GM18508 (cell line): ENCODE measurements around the gene ETV6.
"Not testable (repeated sequence)": the region's sequence is repeated elsewhere in the genome, so short reads cannot be mapped to it uniquely, and the experiment has no call there.

Experiments
- ATAC-seq: cut with Tn5 transposase; IDR thresholded peaks from one replicate; pipeline ENCODE4 v1.9.1; 2021; ENCODE audit warnings: moderate number of reproducible peaks; ENCODE audit not compliant: insufficient read depth, unreplicated experiment

ETV6 gene

DNA sequence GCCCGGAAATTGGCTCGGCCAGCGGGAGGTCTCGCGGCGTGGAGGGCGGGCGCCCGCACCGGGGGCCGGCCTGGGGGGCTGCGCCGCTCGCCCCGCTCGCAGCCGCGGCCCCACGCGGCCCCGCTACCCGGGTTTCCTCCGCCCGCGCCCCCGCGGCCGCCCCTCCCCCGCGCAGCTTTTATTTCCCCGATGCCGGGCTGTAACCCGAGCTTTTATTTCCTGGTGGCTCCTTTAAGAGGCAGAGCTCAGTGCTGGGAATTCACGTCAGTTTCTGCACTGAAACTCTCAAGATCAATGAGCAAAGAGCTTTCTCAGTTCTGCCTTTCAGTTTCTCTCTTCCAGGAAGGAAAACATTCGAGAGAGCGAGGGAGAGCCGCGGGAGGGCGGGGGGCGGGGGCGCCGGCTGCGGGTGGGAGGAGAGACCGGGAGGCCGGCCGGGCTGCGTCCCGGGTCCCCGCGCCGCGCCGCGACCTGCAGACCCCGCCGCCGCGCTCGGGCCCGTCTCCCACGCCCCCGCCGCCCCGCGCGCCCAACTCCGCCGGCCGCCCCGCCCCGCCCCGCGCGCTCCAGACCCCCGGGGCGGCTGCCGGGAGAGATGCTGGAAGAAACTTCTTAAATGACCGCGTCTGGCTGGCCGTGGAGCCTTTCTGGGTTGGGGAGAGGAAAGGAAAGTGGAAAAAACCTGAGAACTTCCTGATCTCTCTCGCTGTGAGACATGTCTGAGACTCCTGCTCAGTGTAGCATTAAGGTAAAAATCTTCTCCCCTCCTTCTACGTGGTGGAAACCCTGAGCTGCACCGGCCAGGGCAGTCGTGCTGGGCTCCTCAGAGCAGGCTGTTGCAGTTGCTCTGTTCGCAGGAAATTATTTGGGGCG lies at the start of gene ETV6:
Gene ETV6, plus strand, starts transcription at position 262 of the 873 bp plus-strand sequence. Its CDS starts 454 bp downstream, at position 716.
- ATAC-seq, result no peak

DNA sequence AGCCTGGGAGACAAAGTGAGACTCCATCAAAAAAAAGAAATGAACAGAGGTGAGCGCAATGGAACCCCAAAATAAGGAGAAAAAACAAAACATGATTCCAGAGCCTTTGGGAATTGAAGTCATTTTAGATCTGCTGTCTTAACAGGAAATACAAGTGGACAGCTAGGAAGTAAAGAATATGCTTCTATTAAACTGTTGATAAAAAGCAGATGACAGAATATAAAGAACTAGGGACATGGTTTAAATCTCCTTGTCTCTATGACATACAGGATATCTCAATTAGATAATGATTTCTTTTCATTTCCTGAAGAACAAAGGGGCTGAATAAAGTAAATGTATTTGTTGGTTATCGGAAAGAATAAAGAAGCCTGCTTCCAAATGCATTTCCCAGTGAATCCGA lies 49.3 kb upstream of the ETV6 start:
- ATAC-seq, result no peak

DNA sequence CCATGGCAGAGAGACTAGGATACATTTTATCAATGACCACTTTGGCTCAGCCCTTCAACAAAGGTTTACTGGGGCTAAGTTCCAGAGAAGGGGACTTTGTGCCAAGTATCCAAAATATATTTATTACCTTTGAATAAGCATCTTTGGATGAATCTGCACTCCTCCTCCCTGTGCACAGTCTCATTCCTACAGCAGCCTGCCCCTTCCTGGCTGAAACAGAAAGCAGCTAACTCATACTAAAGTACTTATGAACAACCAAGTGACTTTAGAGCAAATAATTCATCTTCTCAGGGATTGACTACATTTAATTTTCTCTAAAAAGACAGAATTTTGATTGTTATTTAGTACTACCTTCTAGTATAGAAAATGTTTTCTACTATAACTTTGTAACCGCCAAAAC lies 47.8 kb upstream of the ETV6 start:
- ATAC-seq, result no peak

DNA sequence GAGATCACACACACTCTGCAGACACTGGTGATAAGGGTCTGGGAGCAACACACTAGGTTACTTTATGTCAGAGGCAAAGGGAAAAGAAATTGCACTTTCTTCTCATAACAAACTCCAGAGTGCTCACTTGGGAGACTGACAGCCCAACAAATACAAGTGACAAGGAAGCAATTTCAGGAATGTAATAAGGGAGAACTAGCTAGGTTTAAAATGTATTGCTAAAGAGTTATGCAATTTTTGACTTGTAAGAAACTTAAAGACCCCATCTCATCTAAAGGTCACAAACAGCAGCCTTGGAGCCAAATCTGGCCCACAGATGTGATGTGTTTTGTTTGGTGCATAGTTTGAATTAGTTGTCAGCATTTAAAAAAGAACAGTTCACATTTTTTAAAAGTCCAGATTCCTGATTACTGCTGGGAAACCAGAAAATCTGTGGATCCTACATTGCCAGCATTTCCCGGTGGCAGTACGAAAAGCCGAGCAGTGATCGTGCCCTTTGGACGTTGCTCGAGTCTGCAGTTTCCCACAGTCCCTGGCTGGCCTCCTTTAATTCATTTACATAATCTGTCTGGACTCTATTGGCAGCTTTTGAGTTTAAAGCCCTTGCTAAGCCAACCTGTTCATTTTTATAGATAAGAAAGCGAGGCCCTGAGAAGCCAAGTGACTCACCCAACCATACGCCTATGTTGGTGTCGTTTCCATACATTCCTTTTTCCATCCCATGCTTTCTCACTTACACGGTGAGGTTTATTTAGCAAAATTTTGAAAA lies 42.0 kb upstream of the ETV6 start:
- ATAC-seq, result no peak

DNA sequence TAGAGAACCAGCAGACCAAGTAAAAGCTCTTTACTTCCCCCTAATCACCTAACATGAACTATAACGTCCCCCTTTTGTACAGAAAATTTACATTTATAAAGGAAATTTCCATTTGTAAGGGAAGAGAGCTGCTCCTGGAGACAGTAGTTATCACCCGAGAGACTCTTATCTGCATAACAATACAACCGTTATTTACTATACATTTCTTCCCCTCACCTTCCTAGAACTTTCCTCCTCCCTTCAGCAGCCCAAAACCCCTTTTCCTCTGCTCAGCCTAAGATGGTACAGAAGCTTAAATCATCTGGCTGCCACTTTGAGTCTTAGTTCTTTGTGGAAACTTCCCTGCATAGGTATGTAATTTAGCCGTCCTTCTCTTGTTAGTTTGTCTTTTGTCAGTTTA lies 40.4 kb upstream of the ETV6 start:
- no peak for ATAC-seq

DNA sequence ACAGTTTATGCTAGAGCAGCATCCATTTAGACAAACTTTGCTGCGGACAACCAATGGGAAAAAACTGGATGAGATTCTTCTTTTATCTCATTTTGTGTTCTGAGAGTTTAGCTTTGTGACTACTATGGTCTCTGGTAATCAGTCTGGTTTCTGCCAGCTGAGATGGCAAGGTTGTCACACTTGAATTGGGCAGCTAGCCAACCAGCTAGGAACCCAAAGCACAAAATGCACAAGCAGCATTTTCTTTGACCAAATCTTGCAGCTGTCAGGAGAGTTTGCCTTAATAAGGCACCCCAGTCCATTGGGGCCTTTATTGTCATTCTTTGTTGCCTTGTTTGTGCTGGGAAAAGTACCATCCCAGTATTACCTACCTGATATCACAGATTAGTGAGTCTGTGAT lies 34.0 kb upstream of the ETV6 start:
- ATAC-seq, result no peak

DNA sequence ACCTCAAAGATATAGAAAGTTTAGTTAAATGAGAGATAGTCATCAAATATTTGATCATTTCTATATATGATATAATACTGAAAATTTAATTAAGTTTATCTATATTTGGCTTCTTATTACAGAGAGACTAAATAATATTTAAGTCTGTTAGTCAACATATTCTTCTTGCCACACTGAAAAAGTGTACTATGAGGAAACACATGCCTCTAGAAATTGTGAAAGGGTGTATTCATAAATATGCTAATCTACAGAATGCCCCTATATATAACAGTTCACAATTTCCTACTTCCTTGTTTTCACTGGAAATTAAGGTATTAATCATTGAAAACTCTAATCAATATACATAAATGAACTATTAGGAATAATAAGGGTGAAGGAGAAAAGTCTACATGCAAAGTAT lies 31.4 kb upstream of the ETV6 start:
- no peak for ATAC-seq

DNA sequence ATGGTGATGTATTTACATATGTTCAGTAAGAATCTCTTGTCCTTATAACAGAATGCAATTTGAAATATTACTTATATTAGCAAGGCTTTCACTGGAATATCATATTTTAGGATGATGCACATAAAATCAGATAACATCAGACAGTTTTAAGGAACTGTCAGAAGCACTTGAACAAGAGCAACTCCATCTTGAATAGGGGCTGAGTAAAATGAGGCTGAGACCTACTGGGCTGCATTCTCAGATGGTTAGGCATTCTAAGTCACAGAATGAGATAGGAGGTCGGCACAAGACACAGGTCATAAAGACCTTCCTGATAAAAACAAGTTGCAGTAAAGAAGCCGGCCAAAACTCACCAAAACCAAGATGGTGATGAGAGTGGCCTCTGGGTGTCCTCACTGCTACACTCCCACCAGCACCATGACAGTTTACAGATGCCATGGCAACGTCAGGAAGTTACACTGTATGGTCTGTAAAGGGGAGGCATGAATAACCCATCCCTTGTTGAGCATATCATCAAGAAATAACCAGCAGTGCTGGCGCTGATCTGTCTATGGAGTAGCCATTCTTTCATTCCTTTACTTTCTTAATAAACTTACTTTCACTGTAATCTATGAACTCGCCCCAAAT lies 27.6 kb upstream of the ETV6 start:
- ATAC-seq, result no peak

DNA sequence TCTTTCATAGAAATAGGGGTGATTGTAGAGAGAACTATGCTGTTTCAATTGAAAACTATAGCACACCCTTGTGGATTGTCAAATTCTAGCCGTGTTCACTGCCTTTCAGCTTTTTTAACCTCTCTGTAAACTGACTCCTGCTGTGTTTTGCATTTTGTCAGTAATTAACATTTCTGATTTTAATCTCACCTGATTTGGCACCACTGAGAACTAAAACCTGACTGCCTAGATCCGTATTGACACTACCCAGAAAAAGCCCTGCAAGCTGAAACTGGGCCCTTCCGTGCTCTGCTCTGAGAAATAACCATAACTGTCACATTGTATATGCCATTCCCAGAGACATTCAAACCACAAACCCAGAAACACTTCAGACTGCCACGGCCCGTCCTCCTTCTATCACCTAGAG lies 26.6 kb upstream of the ETV6 start:
- ATAC-seq, result no peak

DNA sequence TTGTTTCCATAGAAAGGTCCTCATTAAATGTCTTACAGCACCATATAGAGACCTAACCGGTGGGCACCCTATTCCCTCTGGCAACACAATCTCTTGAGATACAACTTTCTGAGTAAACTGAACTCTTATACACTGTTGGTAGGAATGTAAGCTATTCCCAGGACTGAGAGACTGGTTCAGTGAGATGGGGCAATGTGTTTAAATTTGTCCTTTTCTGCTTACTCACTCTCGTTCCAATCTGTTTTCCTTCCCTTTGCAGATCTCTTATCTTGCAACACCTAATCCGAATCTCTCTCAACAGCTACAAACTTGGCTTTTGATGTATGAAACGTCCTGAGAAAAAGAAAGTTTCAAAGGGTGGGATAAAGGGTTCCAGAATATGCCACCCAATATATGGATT lies 26.1 kb upstream of the ETV6 start:
- ATAC-seq, result no peak

DNA sequence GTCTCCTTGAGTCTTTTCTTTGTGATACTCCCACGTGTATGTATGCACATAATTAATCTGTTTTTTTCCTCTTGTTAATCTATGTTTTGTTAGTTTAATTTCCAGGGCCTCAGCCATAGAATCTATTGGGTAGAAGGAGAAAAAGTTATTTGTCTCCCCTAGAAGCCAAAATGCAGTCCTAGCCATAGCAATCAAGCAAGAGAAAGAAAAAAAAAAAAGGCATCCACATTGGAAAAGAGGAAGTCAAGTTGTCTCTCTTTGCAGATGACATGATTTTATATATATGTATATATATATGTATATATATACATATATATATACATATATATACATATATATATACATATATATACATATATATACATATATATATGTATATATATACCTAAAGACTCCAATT lies 25.4 kb upstream of the ETV6 start:
- no peak for ATAC-seq

DNA sequence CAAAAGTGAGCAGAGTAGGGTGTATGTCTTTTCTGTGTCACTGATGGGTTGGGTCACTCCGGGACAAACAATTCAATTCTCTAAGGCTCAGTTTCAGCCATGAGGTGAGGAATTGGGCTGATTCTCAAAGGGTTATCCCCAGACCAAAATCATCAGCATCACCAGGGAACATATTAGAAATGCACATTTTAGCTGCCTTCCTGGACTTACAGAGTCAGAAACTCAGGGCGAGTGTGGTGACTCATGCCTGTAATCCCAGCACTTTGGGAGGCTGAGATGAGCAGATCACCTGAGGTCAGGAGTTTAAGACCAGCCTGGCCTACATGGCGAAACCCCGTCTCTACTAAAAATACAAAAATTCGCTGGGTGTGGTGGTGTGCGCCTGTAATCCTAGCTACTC lies 21.8 kb upstream of the ETV6 start:
- ATAC-seq, result not testable (repeated sequence)

DNA sequence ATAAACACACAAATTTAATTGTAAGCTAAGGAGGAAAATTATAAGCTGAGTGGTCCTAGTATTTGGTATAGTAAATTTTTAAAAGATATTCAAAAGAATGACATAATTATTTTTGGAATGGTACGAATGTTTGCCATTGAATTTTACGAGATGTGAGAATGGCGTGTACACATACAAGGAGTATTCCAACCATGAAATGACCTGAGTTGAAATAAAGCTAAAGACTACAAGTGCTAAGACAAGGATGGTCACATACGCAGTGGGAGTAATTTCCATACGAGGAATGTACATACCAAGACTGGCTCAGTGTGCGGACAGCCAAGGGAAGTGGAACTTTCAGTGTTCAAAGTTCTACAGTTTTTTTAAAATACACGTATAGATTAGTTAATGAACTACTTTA lies 21.1 kb upstream of the ETV6 start:
- ATAC-seq, result no peak

DNA sequence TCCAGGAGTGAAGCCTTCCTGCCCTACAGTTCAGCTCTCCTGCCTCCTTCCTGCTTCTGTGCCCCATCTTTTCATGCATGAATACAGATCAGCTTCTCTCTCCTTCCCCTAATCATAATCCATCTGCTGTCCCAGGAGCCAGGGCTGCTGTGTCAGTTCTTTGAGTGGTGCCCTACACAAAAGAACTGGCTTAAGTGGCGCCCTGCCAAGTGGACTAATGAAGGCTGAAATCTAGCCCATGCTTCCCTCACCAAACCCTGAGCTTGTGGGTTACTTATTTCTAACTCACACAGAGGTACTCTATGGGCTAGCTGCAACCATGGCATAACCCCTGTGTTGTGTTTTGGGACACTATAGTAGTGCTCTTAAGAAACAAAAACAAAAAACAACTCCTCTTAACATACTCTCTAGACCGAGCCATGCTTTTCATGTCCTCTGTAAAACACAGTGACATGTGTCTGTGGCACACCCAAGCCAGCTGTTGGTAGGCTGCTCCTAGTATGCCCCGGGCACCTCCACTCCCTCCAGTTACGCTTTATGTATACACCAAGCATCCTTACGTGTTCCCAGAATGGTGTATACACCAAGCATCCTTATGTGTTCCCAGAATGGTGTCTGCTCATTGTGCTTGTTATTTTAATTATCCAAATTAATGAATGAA lies 19.3 kb upstream of the ETV6 start:
- no peak for ATAC-seq

DNA sequence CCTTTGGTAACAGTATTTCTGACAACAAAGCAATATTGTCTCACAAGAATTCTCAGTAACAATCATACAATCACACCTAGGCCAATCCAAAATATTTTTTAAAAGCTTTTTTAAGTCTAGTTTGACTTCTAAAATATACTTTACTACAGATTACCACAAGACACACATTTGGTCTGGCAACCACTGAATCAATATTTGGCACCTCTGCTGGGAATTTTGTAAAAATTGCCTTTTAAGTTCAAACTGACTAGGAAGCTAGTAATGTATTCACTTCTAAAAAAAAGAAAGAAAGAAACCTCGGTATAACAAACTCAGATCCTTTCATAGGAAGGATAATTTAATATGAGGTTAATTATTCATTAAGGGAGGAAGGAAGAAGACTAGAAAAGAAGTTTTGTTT lies 18.2 kb upstream of the ETV6 start:
- ATAC-seq, result no peak

DNA sequence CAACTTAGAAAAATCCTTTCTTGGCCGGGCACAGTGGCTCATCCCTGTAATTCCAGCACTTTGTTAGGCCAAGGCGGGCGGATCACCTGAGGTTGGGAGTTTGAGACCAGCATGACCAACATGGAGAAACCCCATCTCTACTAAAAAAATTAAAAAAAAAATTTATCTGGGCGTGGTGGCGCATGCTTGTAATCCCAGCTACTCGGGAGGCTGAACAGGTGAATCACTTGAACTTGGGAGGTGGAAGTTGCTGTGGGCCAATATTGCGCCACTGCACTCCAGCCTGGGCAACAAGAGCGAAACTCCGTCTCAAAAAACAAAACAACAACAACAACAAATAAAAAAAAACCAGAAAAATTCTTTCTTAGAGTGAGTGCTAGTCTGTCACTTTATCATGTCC lies 17.6 kb upstream of the ETV6 start:
- ATAC-seq, result not testable (repeated sequence)

DNA sequence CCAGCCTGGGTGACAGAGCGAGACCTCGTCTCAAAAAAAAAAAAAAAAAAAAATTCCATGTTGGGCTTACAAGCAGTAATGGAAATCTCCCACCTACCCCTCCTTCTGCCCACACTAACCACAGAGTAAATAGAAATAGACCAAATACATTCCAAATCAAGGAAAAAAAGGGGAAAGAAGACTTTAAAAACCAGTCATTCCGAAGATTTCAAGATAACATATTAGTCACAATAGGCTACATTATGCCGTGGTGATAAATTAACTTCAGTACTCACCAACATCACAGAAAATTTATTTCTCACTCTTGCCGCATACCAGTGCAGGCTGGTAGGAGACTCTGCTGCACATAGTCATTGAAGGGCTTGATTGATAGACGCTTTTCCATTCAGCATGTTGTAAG lies 15.5 kb upstream of the ETV6 start:
- ATAC-seq, result no peak

DNA sequence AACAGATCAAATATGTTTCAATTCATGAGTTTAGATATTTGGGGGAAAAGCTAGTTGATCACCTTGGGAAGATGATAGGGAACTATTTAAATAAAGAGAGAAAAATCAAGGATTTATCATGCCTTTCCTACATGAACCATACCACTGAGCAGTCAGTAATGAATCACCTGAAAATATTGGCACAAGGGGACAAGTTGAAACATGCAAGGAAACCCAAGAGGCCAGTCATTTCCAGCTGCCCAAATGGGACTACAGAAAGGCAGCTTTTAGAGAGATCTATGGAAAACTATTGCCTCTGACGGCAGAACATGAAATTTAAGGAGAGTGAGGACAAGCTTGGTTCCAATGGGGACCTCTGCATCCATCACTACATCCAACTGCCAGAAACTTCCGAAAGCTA lies 14.1 kb upstream of the ETV6 start:
- no peak for ATAC-seq

DNA sequence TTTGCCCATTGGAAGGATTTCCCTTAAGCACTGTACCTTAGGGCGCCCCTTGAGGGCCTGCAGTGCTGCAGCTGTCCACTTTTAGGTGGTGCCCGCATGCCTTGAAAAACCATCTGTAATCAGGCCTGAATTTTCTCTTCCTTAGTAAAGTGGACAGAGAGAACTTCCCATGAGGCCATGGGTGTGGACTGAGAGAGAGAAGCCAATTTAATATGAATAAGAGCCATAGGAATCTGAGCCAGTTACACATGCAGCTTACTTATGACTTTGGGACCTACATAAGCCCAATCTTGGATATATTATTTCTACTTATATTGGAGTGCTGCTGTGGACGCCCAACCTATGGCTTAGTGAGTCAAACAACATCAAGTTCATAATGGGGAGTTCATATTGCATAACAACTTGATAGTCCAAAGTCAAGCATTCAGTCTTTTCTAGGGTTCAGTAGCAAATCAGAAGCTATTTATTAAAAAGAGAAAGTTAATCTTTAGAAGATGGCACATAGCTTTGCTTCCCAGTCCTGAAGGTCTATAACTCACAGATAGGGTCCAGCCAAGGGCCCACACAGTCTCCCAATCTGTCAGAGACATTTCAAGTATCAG lies 11.1 kb upstream of the ETV6 start:
- no peak for ATAC-seq

DNA sequence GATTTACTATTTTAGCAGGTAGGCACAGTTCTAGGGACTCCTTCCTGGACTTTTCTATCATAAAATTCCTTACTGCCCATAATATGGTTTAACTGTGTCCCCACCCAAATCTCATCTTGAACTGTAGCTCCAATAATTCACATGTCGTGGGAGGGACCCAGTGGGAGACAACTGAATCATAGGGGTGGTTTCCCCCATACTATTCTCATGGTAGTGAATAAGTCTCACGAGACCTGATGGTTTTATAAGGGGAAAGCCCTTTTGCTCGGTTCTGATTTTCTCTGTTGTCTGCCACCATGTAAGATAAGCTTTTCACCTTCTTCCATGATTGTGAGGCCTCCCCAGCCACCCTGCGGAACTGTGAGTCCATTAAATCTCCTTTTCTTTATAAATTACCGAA lies 10.0 kb upstream of the ETV6 start:
- ATAC-seq, result no peak
